Upper lobe of left lung (tissue), 4 donors: ENCODE data around the gene PSMB7.

Experiments used
- CTCF ChIP-seq, 6 experiments: fragments of 450-650 bp in 4 of 6; fragments of 200-600 bp in 2 of 6; sonication (generic) in 2 of 6; IDR thresholded peaks; one replicate each; pipeline ENCODE4 v1.5.1; 2016 to 2019; ENCODE audit warnings: antibody characterized with exemption in 6 of 6
- POLR2A ChIP-seq, 4 donors: fragments of 450-650 bp; IDR thresholded peaks; one replicate each; pipeline ENCODE4 v1.5.1; 2016 to 2017; ENCODE audit warnings: antibody characterized with exemption in 4 of 4, mild to moderate bottlenecking in 2 of 4

- TF ChIP-seq CTCF (IDR thresholded peaks at IDR 0.05) = no peak
- TF ChIP-seq POLR2A (IDR thresholded peaks at IDR 0.05) = no peak
Observed at GRCh38 chr9:124411514-124412227, 3.6 kb downstream of the PSMB7 start.
